Endothelial cell of umbilical vein (primary cell): ENCODE data around the gene KIF6. TPM values are rescaled to one million over a fixed set of nuclear protein-coding genes. Genes with fewer than 3 reads are reported as not detected.

ENCODE experiments used
- BruUV-seq: library from RNA; stranded (reverse); fragments of 400-500 nt; replicated peaks from 2 replicates; lab custom pipeline; 2021; lab: Mats Ljungman, UMichigan
- CTCF ChIA-PET: fragments of 300-600, 350-600 bp; sonication (Branson Sonifier 250); formaldehyde crosslinking; loops from one replicate; lab custom pipeline; 2021; ENCODE audit warnings: antibody characterized with exemption, inconsistent platforms; lab: Charles Lee
- POLR2A ChIA-PET: fragments of 300-600, 350-600 bp; sonication (Branson Sonifier 250); formaldehyde crosslinking; loops from one replicate; lab custom pipeline; 2021; ENCODE audit warnings: antibody characterized with exemption, inconsistent platforms; lab: Charles Lee
- DNase-seq: peaks from one replicate; pipeline ENCODE4 v3.0.0-alpha.2; 2011; ENCODE audit warnings: low read depth, low spot score
- FAIRE-seq: peaks from 2 replicates; lab custom pipeline; 2011; peaks lifted over from hg19 to GRCh38; lab: Jason Lieb, UNC
- H2AFZ ChIP-seq: 2 replicates; pipeline ENCODE4 v1.6.0; 2012; ENCODE audit warnings: low read depth, low read length, control low read depth, inconsistent platforms
- H3K27ac ChIP-seq: 2 replicates; pipeline ENCODE4 v1.5.1; 2011; ENCODE audit warnings: low read depth, mild to moderate bottlenecking, control low read depth, low read length, moderate library complexity; ENCODE audit not compliant: insufficient read depth
- H3K27me3 ChIP-seq, 2 experiments: 2 replicates each; pipeline versions ENCODE4 v1.6.0 to v1.6.1; 2011; ENCODE audit warnings: low read length in 2 of 2, mixed read lengths in 1 of 2; ENCODE audit not compliant: control insufficient read depth in 2 of 2, insufficient read depth in 2 of 2
- H3K36me3 ChIP-seq, 2 experiments: 2 replicates in 1 of 2; 3 replicates in 1 of 2; pipeline ENCODE4 v1.5.1; 2011; ENCODE audit warnings: low read length in 2 of 2, mild to moderate bottlenecking in 1 of 2, moderate library complexity in 1 of 2; ENCODE audit not compliant: control insufficient read depth in 2 of 2, insufficient read depth in 2 of 2; ENCODE audit errors: extremely low read depth in 1 of 2
- H3K4me1 ChIP-seq: 3 replicates; pipeline ENCODE4 v1.5.1; 2011; ENCODE audit warnings: mild to moderate bottlenecking, low read length; ENCODE audit not compliant: control insufficient read depth, insufficient read depth; ENCODE audit errors: extremely low read depth
- H3K4me2 ChIP-seq: 2 replicates; pipeline ENCODE4 v1.6.1; 2011; ENCODE audit warnings: low read length, control low read depth, mixed read lengths; ENCODE audit not compliant: insufficient read depth
- H3K4me3 ChIP-seq, 3 experiments: fragments of 200-600 bp in 1 of 3; sonication (generic), shearing (Covaris generic) in 1 of 3; replicated peaks in 1 of 3; 2 replicates each; pipeline ENCODE4 v1.5.1; 2011 to 2016; ENCODE audit warnings: control low read depth in 3 of 3, low read length in 3 of 3, mild to moderate bottlenecking in 2 of 3, inconsistent platforms in 1 of 3, low read depth in 1 of 3, moderate library complexity in 1 of 3; ENCODE audit not compliant: insufficient read depth in 1 of 3
- H3K79me2 ChIP-seq: 2 replicates; pipeline ENCODE4 v1.6.0; 2012; ENCODE audit warnings: low read length, inconsistent platforms; ENCODE audit not compliant: control insufficient read depth, insufficient read depth
- H3K9ac ChIP-seq: replicated peaks from 2 replicates; pipeline ENCODE3; 2011; ENCODE audit warnings: low read length, control low read depth; ENCODE audit not compliant: insufficient read depth; ENCODE audit errors: extremely low read depth
- H3K9me1 ChIP-seq: replicated peaks from 3 replicates; pipeline ENCODE4 v1.6.0; 2011; ENCODE audit warnings: mild to moderate bottlenecking, low read length; ENCODE audit not compliant: control insufficient read depth, insufficient read depth; ENCODE audit errors: extremely low read depth
- H3K9me3 ChIP-seq: replicated peaks from 2 replicates; pipeline ENCODE4 v1.5.1; 2012; ENCODE audit warnings: low read length, inconsistent platforms; ENCODE audit not compliant: control insufficient read depth, insufficient read depth
- H4K20me1 ChIP-seq: replicated peaks from 2 replicates; pipeline ENCODE3; 2011; ENCODE audit warnings: mild to moderate bottlenecking, low read length; ENCODE audit not compliant: control insufficient read depth, insufficient read depth; ENCODE audit errors: extremely low read depth
- EZH2 ChIP-seq: IDR thresholded peaks from 2 replicates; pipeline ENCODE4 v1.6.1; 2012; ENCODE audit warnings: borderline replicate concordance, low read depth, mild to moderate bottlenecking, moderate library complexity, low read length, inconsistent platforms; ENCODE audit not compliant: severe bottlenecking
- FOS ChIP-seq: IDR thresholded peaks from 2 replicates; pipeline ENCODE4 v1.6.1; 2011; ENCODE audit warnings: mild to moderate bottlenecking, low read length, moderate library complexity, borderline replicate concordance; ENCODE audit not compliant: insufficient read depth
- GATA2 ChIP-seq: IDR thresholded peaks from 2 replicates; pipeline ENCODE4 v1.7.0; 2011; ENCODE audit warnings: low read depth, mild to moderate bottlenecking, moderate library complexity, mixed read lengths, low read length; ENCODE audit not compliant: insufficient read length, insufficient read depth
- JUN ChIP-seq: IDR thresholded peaks from 2 replicates; pipeline ENCODE4 v1.6.1; 2011; ENCODE audit warnings: borderline replicate concordance, low read depth; ENCODE audit not compliant: insufficient read length, insufficient read depth
- MAX ChIP-seq: IDR thresholded peaks from 2 replicates; pipeline ENCODE4 v1.6.1; 2011; ENCODE audit not compliant: insufficient read depth, insufficient read length
- MYC ChIP-seq: IDR thresholded peaks from one replicate; pipeline ENCODE4 v1.6.1; 2011; ENCODE audit warnings: mild to moderate bottlenecking, low read depth, low read length
- POLR2A ChIP-seq: IDR thresholded peaks from 2 replicates; pipeline ENCODE4 v1.6.1; 2012; ENCODE audit warnings: low read depth, mild to moderate bottlenecking, control low read depth, low read length
- POLR2AphosphoS5 ChIP-seq: IDR thresholded peaks from 2 replicates; pipeline ENCODE4 v1.6.1; 2012; ENCODE audit warnings: low read depth, mild to moderate bottlenecking, control low read depth, low read length, moderate library complexity; ENCODE audit not compliant: insufficient read depth
- dilution Hi-C: fragments of 300-500 bp; cut with MboI; formaldehyde crosslinking; loops from one replicate; pipeline ENCODE4 v1.15.0; 2019; ENCODE audit warnings: low sequenced_read_pairs; ENCODE audit not compliant: extremely low pct_ligation_motif_present
- intact Hi-C: fragments of 100-400 bp; cut with micrococcal nuclease; formaldehyde crosslinking; loops from one replicate; pipeline ENCODE4 v1.10.0; 2022
- polyA plus RNA-seq, 4 experiments: library from polyadenylated mRNA; depleted of rRNA in 3 of 4; stranded (reverse) in 3 of 4; unstranded in 1 of 4; fragments of >200 nt; gene quantifications; 2 replicates each; pipeline versions ENCODE4 v1.2.1 to v1.2.3, GENCODE V29; 2011 to 2012; ENCODE audit warnings: missing spikeins in 1 of 4
- total RNA-seq: library from RNA; stranded (reverse); gene quantifications from 2 replicates; pipeline ENCODE4 v1.2.3, GENCODE V29; 2021
- TF ChIP-seq, protein P1 (sequence below), 2 donors: IDR thresholded peaks; 1 replicate in 1 of 2; 2 replicates in 1 of 2; pipeline ENCODE4 v1.5.1; 2011; ENCODE audit warnings: low read length in 2 of 2, mild to moderate bottlenecking in 2 of 2, moderate library complexity in 2 of 2, control low read depth in 1 of 2, inconsistent platforms in 1 of 2, low read depth in 1 of 2; ENCODE audit not compliant: insufficient read depth in 1 of 2; ENCODE audit errors: extremely low read depth in 1 of 2

Gene KIF6
- total and polyA plus RNA-seq, 2 donors (not counting 3 experiments of a cell fraction or from before 2014, with no cell fraction given), result not detected

GRCh38 chr6:39669207-39669972 is 55.8 kb downstream of the KIF6 start:
- intact Hi-C loops (no loop called here), dilution Hi-C loops (no loop called here)
- H3K9me3 ChIP-seq, result no peaks in the 10 kb centered on the region
- H3K4me1 ChIP-seq, result no peaks in the 10 kb centered on the region
- no peaks in the 10 kb centered on the region for H3K79me2 ChIP-seq
- no peak for DNase-seq
- no peak overlapping the region for H3K4me2 ChIP-seq
- no peak overlapping the region for H2AFZ ChIP-seq
- no peak for FAIRE-seq
- POLR2A ChIA-PET, result no interaction called here
- no peaks in the 10 kb centered on the region for H3K9me1 ChIP-seq
- H3K27me3 ChIP-seq, result no peaks in the 10 kb centered on the region
- H4K20me1 ChIP-seq, result no peaks in the 10 kb centered on the region
- H3K9ac ChIP-seq, result no peak overlapping the region
- TF ChIP-seq FOS (no peak), POLR2AphosphoS5 (no peak), MYC (no peak), JUN (no peak), MAX (no peak), POLR2A (no peak), GATA2 (no peak), EZH2 (no peak)
- TF ChIP-seq, protein P1, sequence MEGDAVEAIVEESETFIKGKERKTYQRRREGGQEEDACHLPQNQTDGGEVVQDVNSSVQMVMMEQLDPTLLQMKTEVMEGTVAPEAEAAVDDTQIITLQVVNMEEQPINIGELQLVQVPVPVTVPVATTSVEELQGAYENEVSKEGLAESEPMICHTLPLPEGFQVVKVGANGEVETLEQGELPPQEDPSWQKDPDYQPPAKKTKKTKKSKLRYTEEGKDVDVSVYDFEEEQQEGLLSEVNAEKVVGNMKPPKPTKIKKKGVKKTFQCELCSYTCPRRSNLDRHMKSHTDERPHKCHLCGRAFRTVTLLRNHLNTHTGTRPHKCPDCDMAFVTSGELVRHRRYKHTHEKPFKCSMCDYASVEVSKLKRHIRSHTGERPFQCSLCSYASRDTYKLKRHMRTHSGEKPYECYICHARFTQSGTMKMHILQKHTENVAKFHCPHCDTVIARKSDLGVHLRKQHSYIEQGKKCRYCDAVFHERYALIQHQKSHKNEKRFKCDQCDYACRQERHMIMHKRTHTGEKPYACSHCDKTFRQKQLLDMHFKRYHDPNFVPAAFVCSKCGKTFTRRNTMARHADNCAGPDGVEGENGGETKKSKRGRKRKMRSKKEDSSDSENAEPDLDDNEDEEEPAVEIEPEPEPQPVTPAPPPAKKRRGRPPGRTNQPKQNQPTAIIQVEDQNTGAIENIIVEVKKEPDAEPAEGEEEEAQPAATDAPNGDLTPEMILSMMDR (IDR thresholded peaks at IDR 0.05; ENCODE audit: extremely low read depth in 1 of 2, insufficient read depth in 1 of 2, low read depth in 1 of 2, low read length in 2 of 2), result no peak
- CTCF ChIA-PET, result no interaction called here
- no peaks in the 10 kb centered on the region for H3K36me3 ChIP-seq
- H3K27ac ChIP-seq, result no peak overlapping the region
- no TSS peak for BruUV-seq
- H3K4me3 ChIP-seq, result no peak overlapping the region
